Mucosa of stomach (tissue), 1 donor: ENCODE data around the gene DTYMK.

Experiments used
- H3K27me3 ChIP-seq: one replicate; pipeline ENCODE4 v1.7.0; 2013; ENCODE audit warnings: mild to moderate bottlenecking, low read length; ENCODE audit not compliant: control insufficient read depth, insufficient read depth
- H3K36me3 ChIP-seq: one replicate; pipeline ENCODE4 v1.7.0; 2013; ENCODE audit warnings: low read length; ENCODE audit not compliant: control insufficient read depth, insufficient read depth
- H3K4me1 ChIP-seq: one replicate; pipeline ENCODE4 v1.7.0; 2013; ENCODE audit warnings: mild to moderate bottlenecking, low read length; ENCODE audit not compliant: control insufficient read depth, insufficient read depth
- H3K4me3 ChIP-seq: one replicate; pipeline ENCODE4 v1.7.0; 2013; ENCODE audit warnings: low read length
- H3K9ac ChIP-seq: one replicate; pipeline ENCODE4 v1.7.0; 2013; ENCODE audit warnings: mild to moderate bottlenecking, low read length, moderate library complexity
- H3K9me3 ChIP-seq: one replicate; pipeline ENCODE4 v1.7.0; 2013; ENCODE audit warnings: mild to moderate bottlenecking, low read length, moderate library complexity; ENCODE audit not compliant: control insufficient read depth
- donor health status: Pancreatic carcinoma.

Gene DTYMK

DNA sequence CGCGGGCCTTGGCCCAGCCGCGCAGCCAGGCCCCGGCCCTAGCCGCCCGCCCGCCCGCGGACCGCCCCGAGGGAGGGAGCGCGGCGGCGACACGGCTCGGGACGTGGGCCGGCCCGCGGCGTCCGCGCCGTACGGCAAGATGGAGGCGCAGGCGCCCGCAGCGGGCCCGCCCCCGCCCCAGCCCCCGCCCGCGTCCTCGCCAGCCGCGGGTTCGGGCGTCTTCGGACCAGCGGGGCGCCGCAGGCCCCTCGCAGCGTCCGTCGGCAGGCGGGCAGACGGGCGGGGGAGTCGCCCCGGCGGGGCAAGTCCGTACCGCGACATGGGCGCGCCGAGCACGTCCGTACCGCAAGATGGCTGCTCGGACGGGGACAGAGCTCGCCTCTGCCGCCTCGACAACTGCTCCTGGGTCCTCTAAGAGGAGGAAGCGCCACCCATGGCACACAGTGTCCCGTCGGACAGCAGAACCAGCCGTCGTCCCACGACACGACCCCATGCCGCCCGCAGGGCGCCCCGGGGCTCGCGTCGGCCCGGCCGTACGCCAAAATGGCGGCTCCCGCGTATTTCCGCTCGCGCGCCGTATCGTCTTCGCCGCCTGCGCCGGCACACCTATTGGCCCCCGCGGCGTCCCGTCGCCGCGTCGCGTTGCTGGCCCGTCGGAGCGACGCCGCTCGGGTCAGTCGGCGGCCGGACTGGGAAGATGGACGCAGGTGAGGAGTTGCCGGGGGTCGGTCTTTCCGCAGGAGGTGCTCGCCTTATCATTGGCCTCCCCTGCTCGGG, 49.4 kb downstream of the DTYMK start, which contains the start of the genes ATG4B and THAP4:
Gene ATG4B (plus strand): TSS at position 676 of the 777 bp plus-strand sequence. CDS start 22 bp downstream, at position 698.
Gene THAP4 (minus strand): TSS at position 141 of the 777 bp plus-strand sequence. CDS start 141 bp downstream, outside the sequence.
- Histone ChIP-seq H3K4me1 (peaks cover 17% of the 10 kb centered on the region), H3K4me3 (peak within 1 kb of the TSS; percentile 74), H3K9ac (peak within 1 kb of the TSS; percentile 84), H3K9me3 (no peaks in the 10 kb centered on the region), H3K36me3 (no peaks in the 10 kb centered on the region), H3K27me3 (no peaks in the 10 kb centered on the region)

GRCh38 chr2:241636182-241637017, 50.2 kb downstream of the DTYMK start:
- H3K9ac ChIP-seq = peak overlapping the region; percentile 77

DNA sequence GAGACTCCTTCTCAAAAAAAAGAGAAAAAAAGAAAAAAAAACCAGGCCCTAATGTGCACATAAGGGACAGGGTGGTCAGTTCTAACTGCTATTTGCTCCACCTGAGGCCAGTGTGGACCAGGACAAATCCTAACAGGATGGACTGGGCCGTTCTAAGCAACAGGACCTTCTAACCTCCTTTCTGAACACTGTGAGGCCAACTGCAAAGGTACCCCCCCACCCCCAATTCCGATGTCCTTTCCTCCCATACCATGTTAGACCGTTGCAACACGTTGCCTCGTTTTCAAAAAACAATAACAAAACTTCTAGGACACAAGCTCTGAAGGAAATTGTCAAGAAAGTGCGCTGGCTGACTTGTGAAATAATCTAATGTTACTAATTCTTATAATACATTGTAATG, 50.9 kb downstream of the DTYMK start:
- Histone ChIP-seq H3K9me3 (no peaks in the 10 kb centered on the region), H3K9ac (peak overlapping the region; percentile 77), H3K4me1 (peaks cover 17% of the 10 kb centered on the region), H3K36me3 (no peaks in the 10 kb centered on the region), H3K4me3 (peak overlapping the region; percentile 63), H3K27me3 (no peaks in the 10 kb centered on the region)

More at GRCh38 chr2:241636182-241637017, 50.2 kb downstream of the DTYMK start:
- Histone ChIP-seq H3K9me3 (no peaks in the 10 kb centered on the region), H3K36me3 (no peaks in the 10 kb centered on the region), H3K27me3 (no peaks in the 10 kb centered on the region), H3K4me3 (peak overlapping the region; percentile 63), H3K4me1 (peaks cover 17% of the 10 kb centered on the region)

GRCh38 chr2:241633561-241633960, 53.1 kb downstream of the DTYMK start:
- H3K4me3 ChIP-seq = no peak overlapping the region
- peaks cover 11% of the 10 kb centered on the region for H3K4me1 ChIP-seq
- no peak overlapping the region for H3K9ac ChIP-seq
- H3K9me3 ChIP-seq = no peaks in the 10 kb centered on the region
- no peaks in the 10 kb centered on the region for H3K36me3 ChIP-seq
- H3K27me3 ChIP-seq = no peaks in the 10 kb centered on the region

GRCh38 chr2:241632478-241633325, 53.9 kb downstream of the DTYMK start:
- H3K4me1 ChIP-seq = peaks cover 10% of the 10 kb centered on the region
- H3K9me3 ChIP-seq = no peaks in the 10 kb centered on the region
- H3K36me3 ChIP-seq = no peaks in the 10 kb centered on the region
- H3K4me3 ChIP-seq = no peak overlapping the region
- no peak overlapping the region for H3K9ac ChIP-seq
- no peaks in the 10 kb centered on the region for H3K27me3 ChIP-seq

GRCh38 chr2:241629762-241630435, 56.7 kb downstream of the DTYMK start:
- Histone ChIP-seq H3K4me1 (no peaks in the 10 kb centered on the region), H3K4me3 (no peak overlapping the region), H3K9me3 (no peaks in the 10 kb centered on the region), H3K27me3 (no peaks in the 10 kb centered on the region), H3K9ac (no peak overlapping the region), H3K36me3 (no peaks in the 10 kb centered on the region)

DNA sequence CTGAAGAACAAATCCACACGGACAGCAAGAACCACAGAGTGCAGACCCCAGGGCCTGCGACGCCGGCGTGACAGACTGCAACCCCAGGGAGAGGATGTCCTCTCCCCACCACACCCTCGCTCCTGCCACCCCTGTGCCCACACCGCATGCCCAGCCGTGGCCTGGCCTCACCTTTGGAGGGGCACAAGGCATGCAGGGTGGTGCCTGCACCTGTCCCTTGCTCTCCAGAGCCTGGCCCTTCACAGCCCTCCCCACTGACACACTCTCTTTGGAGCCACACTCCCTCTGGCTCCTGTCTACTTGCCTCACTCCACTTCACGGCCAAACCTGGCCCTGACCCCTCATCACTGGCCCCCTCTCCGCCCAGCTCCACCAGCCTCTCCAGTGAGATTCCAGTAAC, 58.9 kb downstream of the DTYMK start:
- H3K9ac ChIP-seq = no peak overlapping the region
- no peak overlapping the region for H3K4me3 ChIP-seq
- H3K36me3 ChIP-seq = no peaks in the 10 kb centered on the region
- no peaks in the 10 kb centered on the region for H3K27me3 ChIP-seq
- H3K9me3 ChIP-seq = no peaks in the 10 kb centered on the region
- no peaks in the 10 kb centered on the region for H3K4me1 ChIP-seq
